IgD-negative memory B cell (primary cell): ENCODE data around the gene CDADC1. TPM values are rescaled to one million over a fixed set of nuclear protein-coding genes. Genes with fewer than 3 reads are reported as not detected.
"Not testable (repeated sequence)": the region's sequence is repeated elsewhere in the genome, so short reads cannot be mapped to it uniquely, and the experiment has no call there.

Experiments used
- H3K27ac Mint-ChIP-seq, 3 donors: one replicate each; pipeline ENCODE4 v1.8.0; 2020 to 2022; ENCODE audit warnings: mild to moderate bottlenecking in 3 of 3, mixed read lengths in 3 of 3, moderate library complexity in 1 of 3
- H3K27me3 Mint-ChIP-seq: one replicate; pipeline ENCODE4 v1.8.0; 2021; ENCODE audit warnings: mixed read lengths
- H3K36me3 Mint-ChIP-seq: one replicate; pipeline ENCODE4 v1.8.0; 2020; ENCODE audit warnings: mild to moderate bottlenecking, mixed read lengths
- H3K4me1 Mint-ChIP-seq, 3 donors: one replicate each; pipeline ENCODE4 v1.8.0; 2020 to 2022; ENCODE audit warnings: mixed read lengths in 3 of 3, mild to moderate bottlenecking in 1 of 3
- H3K4me3 Mint-ChIP-seq, 4 donors: one replicate each; pipeline ENCODE4 v1.8.0; 2020 to 2022; ENCODE audit warnings: mild to moderate bottlenecking in 4 of 4, mixed read lengths in 4 of 4, moderate library complexity in 3 of 4
- H3K9me3 Mint-ChIP-seq, 3 donors: one replicate each; pipeline ENCODE4 v1.8.0; 2020 to 2021; ENCODE audit warnings: mixed read lengths in 3 of 3, mild to moderate bottlenecking in 1 of 3
- polyA plus RNA-seq: library from polyadenylated mRNA; unstranded; fragments of 300-500 nt; fragmentation: Illumina TruSeq; gene quantifications from one replicate; pipeline ENCODE4 v1.2.3, GENCODE V29; 2021

Gene CDADC1
- polyA plus RNA-seq, 1 donor from 2014 or later = 6.7 TPM

DNA sequence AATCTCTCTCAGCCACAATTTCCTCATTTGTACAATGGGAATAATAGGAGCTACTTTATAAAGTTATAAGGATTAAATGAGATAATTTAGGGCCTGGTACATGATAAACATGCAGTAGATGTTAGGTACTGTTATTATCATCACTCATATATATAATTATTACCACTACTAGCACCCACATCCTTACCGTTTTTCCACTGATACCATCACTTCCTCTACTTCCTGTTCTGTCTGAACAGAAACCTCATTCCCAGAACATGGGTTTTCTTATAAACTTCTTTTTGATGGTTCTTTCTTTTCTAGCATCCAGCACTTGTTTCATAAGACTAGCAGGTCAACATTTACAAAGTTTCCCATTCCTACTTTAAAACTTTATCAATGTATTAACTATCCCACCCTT, 6.3 kb downstream of the CDADC1 start:
- Mint-ChIP-seq H3K4me1 (peaks cover 7 to 18% (median 12%) of the 10 kb centered on the region in 3 donors), H3K27ac (no peak overlapping the region), H3K27me3 (no peaks in the 10 kb centered on the region), H3K9me3 (no peaks in the 10 kb centered on the region), H3K36me3 (peaks cover 16% of the 10 kb centered on the region), H3K4me3 (no peak overlapping the region)

DNA sequence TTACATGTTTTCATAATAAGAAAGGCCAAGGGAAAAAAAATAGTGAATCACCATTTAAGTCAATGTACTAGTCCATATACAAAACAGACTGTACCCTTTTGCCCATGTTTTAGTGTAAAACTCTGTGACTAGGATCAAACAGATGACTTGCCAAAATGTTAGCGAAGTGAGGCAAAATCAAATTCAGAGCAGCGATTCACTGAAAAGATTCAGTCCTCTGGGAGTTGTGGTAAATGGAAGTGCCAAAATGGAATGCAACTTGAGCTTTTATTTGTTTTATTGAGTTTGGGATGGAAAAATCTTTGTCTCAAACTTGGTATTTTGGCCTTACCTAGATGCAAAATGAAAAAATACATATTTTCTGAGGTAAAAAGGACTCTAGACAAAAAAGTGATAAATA, 9.1 kb downstream of the CDADC1 start:
- Mint-ChIP-seq H3K36me3 (peaks cover 22% of the 10 kb centered on the region), H3K9me3 (no peaks in the 10 kb centered on the region), H3K27me3 (no peaks in the 10 kb centered on the region), H3K4me3 (peak overlapping the region in 3 of 4 donors; percentile 34 to 90 (median 89)), H3K4me1 (peaks cover 5 to 9% (median 6%) of the 10 kb centered on the region in 3 donors), H3K27ac (no peak overlapping the region)

DNA sequence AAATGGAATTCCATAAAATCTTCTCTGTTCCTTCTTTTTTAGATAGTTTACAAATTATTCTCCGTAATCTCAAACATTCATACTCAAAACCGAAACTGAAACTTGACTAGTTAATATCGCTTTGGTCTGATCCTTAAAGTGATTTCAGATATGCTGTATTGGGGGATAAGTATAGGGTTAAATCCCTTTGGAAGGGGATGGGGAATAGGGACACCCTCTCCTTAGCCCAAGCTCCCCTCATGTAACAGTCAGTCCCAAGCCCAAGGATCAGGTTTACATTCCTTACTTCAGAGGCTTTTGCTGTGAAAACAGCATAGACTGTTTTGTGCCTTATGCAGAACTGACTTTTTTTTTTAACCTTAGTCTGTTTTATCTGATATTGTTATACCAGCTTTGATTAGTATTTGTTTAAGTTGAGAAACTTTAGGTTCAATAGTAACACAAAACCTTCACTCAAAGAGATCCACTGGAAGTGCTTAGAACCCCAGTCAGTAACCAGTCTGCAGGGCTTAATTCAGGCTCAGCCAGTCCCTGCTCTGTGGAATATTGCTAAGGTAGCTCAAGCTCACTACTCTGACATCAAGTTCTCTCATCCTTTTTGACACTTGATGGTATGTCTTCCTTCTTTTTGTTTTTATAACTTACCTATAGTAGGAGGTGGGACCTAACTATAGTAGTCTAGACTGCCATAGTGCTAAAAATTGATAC, 10.5 kb downstream of the CDADC1 start:
- no peaks in the 10 kb centered on the region for H3K9me3 Mint-ChIP-seq
- no peaks in the 10 kb centered on the region for H3K27me3 Mint-ChIP-seq
- peaks cover 5 to 9% (median 6%) of the 10 kb centered on the region in 3 donors for H3K4me1 Mint-ChIP-seq
- peak overlapping the region in 1 of 3 donors; percentile 85 for H3K27ac Mint-ChIP-seq
- peak overlapping the region; percentile 22 to 90 (median 82) for H3K4me3 Mint-ChIP-seq
- H3K36me3 Mint-ChIP-seq = peaks cover 16% of the 10 kb centered on the region

DNA sequence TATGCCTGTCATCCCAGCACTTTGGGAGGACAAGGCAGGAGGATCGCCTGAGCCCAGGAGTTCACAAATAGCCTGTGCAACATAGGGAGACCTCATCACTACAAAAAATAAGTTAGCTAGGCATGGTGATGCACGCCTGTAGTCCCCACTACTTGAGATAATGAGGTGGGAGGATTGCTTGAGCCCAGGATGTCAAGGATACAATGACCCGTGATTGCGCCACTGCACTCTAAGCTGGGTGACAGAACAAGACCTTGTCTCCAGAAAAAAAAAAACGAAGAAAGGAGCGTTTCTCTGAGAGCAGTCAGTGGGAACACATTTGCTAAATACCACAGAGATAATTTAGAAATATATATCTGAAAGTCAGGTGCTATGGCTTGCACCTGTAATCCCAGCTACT, 11.9 kb downstream of the CDADC1 start:
- Mint-ChIP-seq H3K27me3 (no peaks in the 10 kb centered on the region), H3K27ac (peak overlapping the region in 1 of 3 donors; percentile 47), H3K4me1 (peaks cover 5 to 9% (median 6%) of the 10 kb centered on the region in 3 donors), H3K4me3 (no peak overlapping the region), H3K36me3 (peaks cover 16% of the 10 kb centered on the region), H3K9me3 (no peaks in the 10 kb centered on the region)

DNA sequence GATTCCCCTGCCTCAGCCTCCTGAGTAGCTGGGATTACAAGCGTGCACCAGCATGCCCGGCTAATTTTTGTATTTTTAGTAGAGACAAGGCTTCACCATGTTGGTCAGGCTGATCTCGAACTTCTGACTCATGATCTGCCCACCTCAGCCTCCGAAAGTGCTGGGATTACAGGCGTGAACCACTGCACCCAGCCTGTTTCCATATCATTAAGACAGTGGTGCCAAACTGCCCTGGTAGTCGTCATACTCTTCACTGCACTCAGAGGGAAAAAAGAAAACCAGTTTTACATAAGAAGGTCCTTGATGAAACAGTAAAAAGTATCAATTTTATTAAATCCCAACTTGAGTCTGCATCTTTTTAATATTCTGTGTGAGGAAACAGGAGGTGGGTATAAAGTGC, 14.9 kb downstream of the CDADC1 start:
- Mint-ChIP-seq H3K27me3 (no peaks in the 10 kb centered on the region), H3K4me1 (peaks cover 3 to 10% (median 5%) of the 10 kb centered on the region in 3 donors), H3K4me3 (no peak overlapping the region), H3K9me3 (no peaks in the 10 kb centered on the region), H3K36me3 (peaks cover 11% of the 10 kb centered on the region), H3K27ac (no peak overlapping the region)

DNA sequence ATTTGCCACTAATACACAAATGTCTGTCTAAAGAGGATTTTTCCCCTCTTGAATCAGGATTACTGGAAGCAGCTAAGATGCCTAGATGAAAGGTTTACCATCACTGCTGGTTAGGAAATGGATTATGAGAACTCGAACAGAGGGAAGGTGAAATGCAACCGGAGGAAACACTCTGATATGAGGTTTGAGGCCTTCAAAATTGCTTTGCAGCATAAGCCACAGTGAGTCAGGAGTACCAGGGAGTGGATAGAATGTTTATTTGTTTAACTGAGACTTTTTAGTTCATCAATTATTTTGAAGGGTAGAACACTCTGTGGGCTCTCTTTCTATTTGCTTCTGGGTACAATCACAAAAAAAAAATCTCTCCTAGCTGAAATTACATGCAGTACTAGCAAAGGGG, 18.1 kb downstream of the CDADC1 start:
- peaks cover 15% of the 10 kb centered on the region for H3K36me3 Mint-ChIP-seq
- H3K27me3 Mint-ChIP-seq = no peaks in the 10 kb centered on the region
- no peaks in the 10 kb centered on the region for H3K9me3 Mint-ChIP-seq
- no peak overlapping the region for H3K4me3 Mint-ChIP-seq
- no peak overlapping the region for H3K27ac Mint-ChIP-seq
- H3K4me1 Mint-ChIP-seq = peaks cover 0 to 2% (median 0%) of the 10 kb centered on the region in 3 donors

DNA sequence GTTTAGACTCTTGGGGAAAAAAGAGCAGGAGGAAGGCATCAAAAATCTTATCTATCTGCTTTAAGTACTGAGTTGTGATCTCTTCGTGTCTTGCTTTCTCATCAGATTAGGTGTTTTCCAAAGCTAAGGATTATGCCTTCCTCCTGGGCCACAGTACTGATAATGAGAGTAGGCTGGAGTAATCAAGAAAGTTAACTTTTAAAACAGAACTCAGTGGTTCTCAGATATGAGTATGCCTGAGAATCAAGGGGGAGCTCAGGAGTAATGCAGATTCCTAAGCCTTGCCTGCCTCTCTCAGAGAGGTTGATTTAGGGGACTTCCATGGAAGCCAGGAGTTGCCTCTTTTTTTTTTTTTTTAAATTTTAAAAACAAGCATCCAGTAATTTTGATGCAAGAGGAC, 23.5 kb downstream of the CDADC1 start:
- no peak overlapping the region for H3K4me3 Mint-ChIP-seq
- no peak overlapping the region for H3K27ac Mint-ChIP-seq
- peaks cover 8% of the 10 kb centered on the region for H3K36me3 Mint-ChIP-seq

DNA sequence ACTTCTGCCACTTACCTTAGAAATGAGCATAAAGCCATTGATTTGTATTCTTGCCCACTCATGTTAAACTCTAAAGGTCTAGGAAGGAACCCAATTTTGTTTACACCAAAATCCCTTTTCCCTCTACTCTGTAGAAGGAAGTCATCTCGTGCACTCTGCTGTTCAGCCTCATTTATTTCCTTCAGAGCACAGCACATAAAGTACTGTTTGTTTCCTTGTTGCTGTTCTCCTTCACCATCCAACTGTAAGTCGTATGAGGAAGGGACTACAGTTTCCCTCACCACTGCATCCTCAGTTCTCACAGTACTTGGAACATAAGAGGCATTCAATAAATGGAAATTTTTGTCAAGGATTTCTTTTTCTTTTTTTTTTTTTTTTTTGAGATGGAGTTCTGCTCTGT, 24.6 kb downstream of the CDADC1 start:
- Mint-ChIP-seq H3K27me3 (no peaks in the 10 kb centered on the region), H3K9me3 (no peaks in the 10 kb centered on the region), H3K36me3 (peaks cover 8% of the 10 kb centered on the region), H3K27ac (no peak overlapping the region), H3K4me3 (no peak overlapping the region), H3K4me1 (peaks cover 0 to 1% (median 0%) of the 10 kb centered on the region in 3 donors)

More for the DNA sequence above, 23.5 kb downstream of the CDADC1 start:
- no peaks in the 10 kb centered on the region for H3K9me3 Mint-ChIP-seq
- H3K27me3 Mint-ChIP-seq = no peaks in the 10 kb centered on the region
- H3K4me1 Mint-ChIP-seq = peaks cover 0 to 2% (median 1%) of the 10 kb centered on the region in 3 donors

DNA sequence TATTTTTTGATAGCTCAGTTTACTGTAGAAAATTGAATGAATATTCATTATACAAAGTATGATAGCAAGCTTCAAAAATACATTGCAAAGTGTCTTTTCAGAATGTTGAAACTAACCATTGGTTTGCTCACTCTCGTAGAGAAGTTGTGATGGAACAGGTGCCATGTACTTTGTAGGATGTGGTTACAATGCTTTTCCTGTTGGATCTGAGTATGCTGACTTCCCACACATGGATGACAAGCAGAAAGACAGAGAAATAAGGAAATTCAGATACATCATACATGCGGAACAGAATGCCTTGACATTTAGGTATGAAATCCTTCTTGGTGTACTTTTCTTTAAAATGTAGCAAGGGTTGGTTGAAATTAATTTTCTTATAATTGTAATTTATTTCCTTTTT, 30.5 kb downstream of the CDADC1 start:
- Mint-ChIP-seq H3K27ac (no peak overlapping the region), H3K27me3 (no peaks in the 10 kb centered on the region), H3K4me1 (no peaks in the 10 kb centered on the region), H3K36me3 (no peaks in the 10 kb centered on the region), H3K4me3 (no peak overlapping the region), H3K9me3 (no peaks in the 10 kb centered on the region)

DNA sequence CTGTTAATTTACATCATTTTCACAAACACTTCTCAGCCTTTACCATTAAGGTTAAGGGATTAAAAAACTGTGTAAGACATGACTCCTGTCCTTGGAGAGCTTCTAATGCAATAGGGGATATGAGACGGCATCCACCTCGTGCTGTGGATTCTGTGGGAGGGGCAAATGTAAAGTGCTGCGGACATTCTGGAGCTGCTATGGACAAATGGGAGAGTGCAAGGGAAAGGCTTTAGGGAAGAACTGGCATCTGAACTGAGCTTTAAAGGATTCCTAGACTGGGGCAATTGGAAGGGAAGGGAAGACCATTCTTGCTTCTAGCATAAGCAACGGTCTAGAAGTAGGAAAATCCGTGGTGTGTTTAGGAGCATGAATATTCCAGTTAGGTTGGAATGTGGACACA, 31.4 kb downstream of the CDADC1 start:
- H3K9me3 Mint-ChIP-seq = no peaks in the 10 kb centered on the region
- peaks cover 4% of the 10 kb centered on the region for H3K36me3 Mint-ChIP-seq

DNA sequence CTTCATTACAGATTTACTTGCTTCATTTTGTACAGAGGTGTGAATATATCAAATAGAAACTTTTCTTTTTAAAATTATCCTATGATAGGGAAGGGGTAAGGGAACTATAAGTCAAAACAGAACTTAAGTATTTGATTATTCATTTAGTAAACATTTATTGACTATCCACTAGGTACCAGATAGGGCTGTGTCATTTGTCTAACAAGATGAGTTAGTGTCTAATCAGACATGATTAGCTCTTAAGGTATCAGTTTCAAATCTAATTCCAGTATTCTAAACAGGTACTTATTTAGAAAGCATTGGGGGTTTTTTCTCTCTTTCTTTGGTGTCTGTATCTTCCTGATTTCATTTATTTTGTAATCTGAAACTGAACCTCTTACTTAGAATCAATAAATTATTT, 32.2 kb downstream of the CDADC1 start:
- Mint-ChIP-seq H3K4me3 (no peak overlapping the region), H3K9me3 (no peaks in the 10 kb centered on the region), H3K27me3 (no peaks in the 10 kb centered on the region), H3K4me1 (no peaks in the 10 kb centered on the region), H3K36me3 (peaks cover 7% of the 10 kb centered on the region), H3K27ac (no peak overlapping the region)

More for the DNA sequence above, 31.4 kb downstream of the CDADC1 start:
- no peaks in the 10 kb centered on the region for H3K27me3 Mint-ChIP-seq
- H3K4me3 Mint-ChIP-seq = peak overlapping the region in 1 of 4 donors; percentile 56
- H3K27ac Mint-ChIP-seq = no peak overlapping the region
- no peaks in the 10 kb centered on the region for H3K4me1 Mint-ChIP-seq

DNA sequence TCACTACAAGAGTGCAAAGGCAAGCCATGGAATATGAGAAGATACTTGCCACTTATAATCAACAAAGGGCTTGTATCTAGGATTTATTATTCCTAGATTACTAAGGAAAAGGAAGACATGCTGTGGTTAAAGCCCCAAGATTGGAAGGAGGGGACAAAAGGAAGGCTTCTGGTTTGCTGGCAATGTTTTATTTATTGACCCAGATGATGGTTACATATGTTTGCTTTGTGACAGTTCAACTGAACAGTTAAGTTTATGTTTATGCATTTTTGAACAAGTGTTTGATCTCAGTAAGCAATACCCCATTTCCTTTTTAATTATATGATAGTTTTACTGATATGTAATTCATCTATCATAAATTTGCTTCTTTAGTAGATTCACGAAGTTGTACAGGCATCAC, 40.3 kb downstream of the CDADC1 start:
- peaks cover 9% of the 10 kb centered on the region for H3K36me3 Mint-ChIP-seq

DNA sequence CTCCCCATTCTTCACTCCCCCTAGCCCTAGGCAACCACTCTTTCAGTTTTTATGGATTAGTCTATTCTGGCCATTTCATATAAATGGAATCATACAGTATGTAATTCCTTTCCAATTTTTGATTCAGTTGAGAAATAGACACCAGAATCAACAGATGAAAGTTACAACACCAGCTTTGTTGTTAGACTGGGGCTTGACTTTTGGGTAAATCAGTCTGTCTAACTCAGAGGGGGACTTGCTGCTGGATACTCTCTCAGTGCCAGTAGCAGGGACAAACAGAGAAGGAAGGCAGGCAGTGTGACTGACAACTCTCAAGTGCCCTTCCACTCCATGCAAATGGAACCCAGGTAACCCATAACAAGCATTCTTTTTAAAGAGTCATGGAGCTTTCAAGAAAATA, 40.7 kb downstream of the CDADC1 start:
- no peak overlapping the region for H3K27ac Mint-ChIP-seq
- peaks cover 7% of the 10 kb centered on the region for H3K36me3 Mint-ChIP-seq
- H3K4me1 Mint-ChIP-seq = no peaks in the 10 kb centered on the region
- H3K27me3 Mint-ChIP-seq = no peaks in the 10 kb centered on the region
- H3K9me3 Mint-ChIP-seq = no peaks in the 10 kb centered on the region
- no peak overlapping the region for H3K4me3 Mint-ChIP-seq

More for the DNA sequence above, 40.3 kb downstream of the CDADC1 start:
- H3K4me3 Mint-ChIP-seq = no peak overlapping the region
- H3K9me3 Mint-ChIP-seq = no peaks in the 10 kb centered on the region
- no peaks in the 10 kb centered on the region for H3K4me1 Mint-ChIP-seq
- no peak overlapping the region for H3K27ac Mint-ChIP-seq
- H3K27me3 Mint-ChIP-seq = no peaks in the 10 kb centered on the region

DNA sequence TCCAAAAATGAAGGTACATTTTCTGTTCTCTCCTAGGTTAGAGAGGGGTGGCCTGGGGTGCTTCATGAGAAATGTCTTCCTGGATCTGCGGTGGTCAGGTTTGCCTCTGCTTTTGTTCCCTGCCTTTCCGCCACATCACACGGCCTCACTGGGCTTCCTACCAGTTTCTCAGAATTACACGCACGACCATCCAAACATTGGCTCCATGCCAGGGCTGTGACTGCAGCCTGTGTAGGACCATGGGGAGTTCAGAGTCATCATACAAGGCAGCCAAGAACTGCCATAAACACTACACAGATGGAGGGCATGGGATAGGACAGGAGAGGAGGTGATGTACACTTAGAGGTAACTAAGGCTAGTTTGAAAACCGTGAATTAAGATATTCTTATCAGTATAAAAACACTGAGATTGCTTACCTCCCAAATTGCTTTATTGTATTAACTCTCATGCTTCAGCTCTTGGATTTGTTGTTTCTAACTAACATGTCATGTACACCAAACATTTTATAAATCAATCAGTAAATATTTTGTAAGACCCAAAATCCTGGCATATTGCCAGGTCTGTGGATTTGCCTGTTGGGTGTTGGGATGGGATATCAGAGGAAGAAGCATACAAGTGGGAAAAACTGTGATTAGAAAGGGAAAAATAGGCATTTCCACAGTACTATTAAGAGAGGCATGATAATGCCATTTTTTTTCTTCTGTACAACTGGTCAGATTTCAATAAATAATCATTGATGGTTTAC, 45.2 kb downstream of the CDADC1 start:
- Mint-ChIP-seq H3K9me3 (no peaks in the 10 kb centered on the region), H3K4me1 (no peaks in the 10 kb centered on the region), H3K4me3 (peak overlapping the region in 1 of 4 donors; percentile 81), H3K27ac (no peak overlapping the region), H3K36me3 (peaks cover 3% of the 10 kb centered on the region), H3K27me3 (no peaks in the 10 kb centered on the region)

DNA sequence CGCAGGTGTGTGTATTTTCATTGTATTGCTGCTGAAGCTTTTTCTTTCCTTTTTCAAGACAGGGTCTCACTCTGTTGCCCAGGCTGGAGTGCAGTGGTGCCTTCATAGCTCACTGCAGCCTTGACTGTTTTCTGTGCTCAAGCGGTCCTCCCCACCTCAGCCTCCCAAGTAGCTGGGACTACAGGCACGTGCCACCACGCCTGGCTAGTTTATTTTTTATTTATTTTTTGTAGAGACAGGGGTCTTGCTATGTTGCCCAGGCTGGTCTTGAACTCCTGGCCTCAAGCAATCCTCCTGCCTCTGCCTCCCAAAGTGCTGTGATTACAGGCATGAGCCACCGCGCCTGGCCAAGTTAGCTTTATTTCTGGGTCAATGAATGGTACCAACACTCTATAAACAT, 47.0 kb downstream of the CDADC1 start:
- H3K36me3 Mint-ChIP-seq, H3K27ac Mint-ChIP-seq, H3K9me3 Mint-ChIP-seq, H3K4me3 Mint-ChIP-seq, H3K27me3 Mint-ChIP-seq, H3K4me1 Mint-ChIP-seq: not testable (repeated sequence)

DNA sequence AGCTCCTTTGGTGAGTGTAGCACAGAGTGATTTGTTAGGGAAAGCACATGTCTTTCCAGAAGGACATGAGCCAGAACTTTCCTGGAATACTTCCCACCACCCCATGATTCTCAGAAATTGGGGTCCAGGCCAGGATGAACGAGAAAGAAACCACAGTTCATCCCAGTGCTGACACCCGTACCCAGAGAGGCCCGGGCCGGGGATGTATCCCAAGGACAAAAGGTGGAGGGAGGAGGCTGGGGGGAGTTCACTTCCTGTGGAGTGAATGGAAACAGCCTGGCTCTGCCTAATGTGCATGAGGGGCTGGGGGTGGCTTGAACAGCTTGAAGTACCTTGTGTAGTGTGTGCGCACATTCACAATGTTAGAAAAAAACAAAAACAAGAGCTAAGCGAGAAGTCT, 47.5 kb downstream of the CDADC1 start:
- Mint-ChIP-seq H3K4me3 (no peak overlapping the region), H3K9me3 (no peaks in the 10 kb centered on the region), H3K27ac (peak overlapping the region in 1 of 3 donors; percentile 86), H3K27me3 (no peaks in the 10 kb centered on the region), H3K36me3 (peaks cover 3% of the 10 kb centered on the region), H3K4me1 (no peaks in the 10 kb centered on the region)
